SU-DHL-6 (cell line): ENCODE results near the gene TIE1.

ENCODE experiments used
- H2AFZ ChIP-seq: fragments of 200-600 bp; sonication (generic); 2 replicates; pipeline ENCODE4 v1.6.1; 2014; ENCODE audit warnings: low read depth, mild to moderate bottlenecking, moderate library complexity, mixed read lengths, antibody characterized with exemption, low read length; ENCODE audit not compliant: severe bottlenecking
- H3F3A ChIP-seq: fragments of 200-600 bp; shearing (Covaris generic); 2 replicates; pipeline ENCODE4 v1.6.0; 2016; ENCODE audit warnings: antibody characterized with exemption, mild to moderate bottlenecking; ENCODE audit not compliant: insufficient read depth
- H3K27ac ChIP-seq: fragments of 200-600 bp; sonication (generic); 2 replicates; pipeline ENCODE4 v1.5.1; 2016; ENCODE audit warnings: low read depth, mild to moderate bottlenecking, low read length, moderate library complexity, mixed read lengths
- H3K27me3 ChIP-seq: fragments of 200-600 bp; sonication (generic), shearing (Covaris generic); 2 replicates; pipeline ENCODE4 v1.6.0; 2014; ENCODE audit warnings: mild to moderate bottlenecking, low read length
- H3K36me3 ChIP-seq: fragments of 200-600 bp; sonication (generic); 2 replicates; pipeline ENCODE4 v1.6.1; 2014; ENCODE audit warnings: mild to moderate bottlenecking, low read length, mixed read lengths
- H3K4me2 ChIP-seq: fragments of 300-600, 200-600 bp; shearing (Covaris generic), sonication (generic); 2 replicates; pipeline ENCODE4 v1.6.0; 2014; ENCODE audit warnings: low read length, low read depth, mild to moderate bottlenecking; ENCODE audit not compliant: poor library complexity, severe bottlenecking
- H3K4me3 ChIP-seq: fragments of 200-600 bp; sonication (generic); 2 replicates; pipeline ENCODE4 v1.5.1; 2014; ENCODE audit warnings: antibody characterized with exemption, low read length, mild to moderate bottlenecking, mixed read lengths; ENCODE audit not compliant: insufficient read depth, poor library complexity, severe bottlenecking
- H3K79me2 ChIP-seq: fragments of 200-600 bp; sonication (generic); 2 replicates; pipeline ENCODE4 v1.6.1; 2014; ENCODE audit warnings: mild to moderate bottlenecking, low read length, moderate library complexity; ENCODE audit not compliant: insufficient read depth
- H3K9ac ChIP-seq: fragments of 200-600 bp; sonication (generic); 2 replicates; pipeline ENCODE4 v1.7.0; 2014; ENCODE audit warnings: mild to moderate bottlenecking, low read length
- H3K9me2 ChIP-seq: fragments of 200-600 bp; sonication (generic); replicated peaks from 2 replicates; pipeline ENCODE4 v1.6.1; 2014; ENCODE audit warnings: low read length; ENCODE audit not compliant: insufficient read depth
- H3K9me3 ChIP-seq: fragments of 200-600 bp; sonication (generic); 2 replicates; pipeline ENCODE4 v1.6.1; 2014; ENCODE audit warnings: low read length, mixed read lengths; ENCODE audit not compliant: insufficient read depth
- H4K20me1 ChIP-seq: fragments of 200-600 bp; sonication (generic); 2 replicates; pipeline ENCODE4 v1.6.1; 2014; ENCODE audit warnings: low read depth, mild to moderate bottlenecking, antibody characterized with exemption, low read length, moderate library complexity, mixed read lengths
- EZH2phosphoT487 ChIP-seq: fragments of 200-600 bp; sonication (generic), shearing (Covaris generic); conservative IDR thresholded peaks from 2 replicates; pipeline ENCODE4 v1.6.1; 2018; ENCODE audit warnings: mild to moderate bottlenecking, antibody characterized with exemption, low read length, moderate library complexity, mixed read lengths
- TF ChIP-seq, protein P1 (sequence below): fragments of 200-600 bp; sonication (generic); IDR thresholded peaks from one replicate; pipeline ENCODE4 v1.5.1; 2017; ENCODE audit warnings: antibody characterized with exemption, mild to moderate bottlenecking, low read length, moderate library complexity; ENCODE audit not compliant: insufficient read depth, poor library complexity, severe bottlenecking

TIE1 gene

GRCh38 chr1:43306688-43307457 is 6.1 kb downstream of the TIE1 start:
- no peaks in the 10 kb centered on the region for H3K9me3 ChIP-seq
- H3K9ac ChIP-seq, result no peak overlapping the region
- H3K27me3 ChIP-seq, result no peaks in the 10 kb centered on the region
- H3K4me2 ChIP-seq, result no peak overlapping the region
- H3K9me2 ChIP-seq, result no peaks in the 10 kb centered on the region
- H3K36me3 ChIP-seq, result no peaks in the 10 kb centered on the region
- TF ChIP-seq, protein P1, sequence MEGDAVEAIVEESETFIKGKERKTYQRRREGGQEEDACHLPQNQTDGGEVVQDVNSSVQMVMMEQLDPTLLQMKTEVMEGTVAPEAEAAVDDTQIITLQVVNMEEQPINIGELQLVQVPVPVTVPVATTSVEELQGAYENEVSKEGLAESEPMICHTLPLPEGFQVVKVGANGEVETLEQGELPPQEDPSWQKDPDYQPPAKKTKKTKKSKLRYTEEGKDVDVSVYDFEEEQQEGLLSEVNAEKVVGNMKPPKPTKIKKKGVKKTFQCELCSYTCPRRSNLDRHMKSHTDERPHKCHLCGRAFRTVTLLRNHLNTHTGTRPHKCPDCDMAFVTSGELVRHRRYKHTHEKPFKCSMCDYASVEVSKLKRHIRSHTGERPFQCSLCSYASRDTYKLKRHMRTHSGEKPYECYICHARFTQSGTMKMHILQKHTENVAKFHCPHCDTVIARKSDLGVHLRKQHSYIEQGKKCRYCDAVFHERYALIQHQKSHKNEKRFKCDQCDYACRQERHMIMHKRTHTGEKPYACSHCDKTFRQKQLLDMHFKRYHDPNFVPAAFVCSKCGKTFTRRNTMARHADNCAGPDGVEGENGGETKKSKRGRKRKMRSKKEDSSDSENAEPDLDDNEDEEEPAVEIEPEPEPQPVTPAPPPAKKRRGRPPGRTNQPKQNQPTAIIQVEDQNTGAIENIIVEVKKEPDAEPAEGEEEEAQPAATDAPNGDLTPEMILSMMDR, result no peak
- no peak for TF ChIP-seq EZH2phosphoT487
- no peaks in the 10 kb centered on the region for H3F3A ChIP-seq
- no peak overlapping the region for H3K4me3 ChIP-seq
- H3K27ac ChIP-seq, result no peak overlapping the region
- no peak overlapping the region for H2AFZ ChIP-seq
- no peaks in the 10 kb centered on the region for H4K20me1 ChIP-seq
- no peaks in the 10 kb centered on the region for H3K79me2 ChIP-seq

DNA sequence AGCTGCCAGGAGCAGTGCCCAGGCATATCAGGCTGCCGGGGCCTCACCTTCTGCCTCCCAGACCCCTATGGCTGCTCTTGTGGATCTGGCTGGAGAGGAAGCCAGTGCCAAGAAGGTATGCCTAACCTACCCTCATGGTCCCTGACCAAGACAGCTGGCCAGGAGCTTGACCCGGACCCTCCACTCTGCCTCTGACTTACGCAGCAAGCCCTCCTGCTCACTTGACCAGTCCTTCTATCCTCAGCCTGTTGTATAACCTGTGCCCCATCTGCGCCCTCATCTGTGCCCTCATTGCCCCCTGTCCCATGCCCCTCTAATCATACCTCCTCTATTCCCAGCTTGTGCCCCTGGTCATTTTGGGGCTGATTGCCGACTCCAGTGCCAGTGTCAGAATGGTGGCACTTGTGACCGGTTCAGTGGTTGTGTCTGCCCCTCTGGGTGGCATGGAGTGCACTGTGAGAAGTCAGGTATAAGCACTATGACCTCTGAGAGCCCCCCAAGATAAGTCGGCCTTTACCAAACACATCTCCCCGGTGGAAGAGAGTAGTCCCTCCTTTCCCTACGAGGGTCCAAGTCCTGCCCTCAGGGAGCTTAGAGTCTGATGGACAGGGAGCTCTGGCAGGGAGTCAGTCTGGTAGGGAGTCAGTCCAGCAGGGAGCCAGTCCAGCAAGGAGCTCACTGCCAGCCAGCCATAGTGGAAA is 6.8 kb downstream of the TIE1 start:
- H3K9ac ChIP-seq, result no peak overlapping the region
- TF ChIP-seq EZH2phosphoT487, result no peak
- TF ChIP-seq, protein P1, result no peak
- H3K27me3 ChIP-seq, result no peaks in the 10 kb centered on the region
- H4K20me1 ChIP-seq, result no peaks in the 10 kb centered on the region
- no peak overlapping the region for H3K27ac ChIP-seq
- no peak overlapping the region for H2AFZ ChIP-seq
- H3K36me3 ChIP-seq, result no peaks in the 10 kb centered on the region
- H3K9me3 ChIP-seq, result no peaks in the 10 kb centered on the region
- no peaks in the 10 kb centered on the region for H3K9me2 ChIP-seq
- H3F3A ChIP-seq, result no peaks in the 10 kb centered on the region
- no peak overlapping the region for H3K4me2 ChIP-seq
- no peak overlapping the region for H3K4me3 ChIP-seq
- no peaks in the 10 kb centered on the region for H3K79me2 ChIP-seq

- Histone ChIP-seq H4K20me1 (no peaks in the 10 kb centered on the region), H3F3A (no peaks in the 10 kb centered on the region), H2AFZ (no peak overlapping the region), H3K9ac (no peak overlapping the region), H3K9me2 (no peaks in the 10 kb centered on the region), H3K9me3 (no peaks in the 10 kb centered on the region), H3K4me3 (no peak overlapping the region), H3K4me2 (no peak overlapping the region), H3K36me3 (no peaks in the 10 kb centered on the region), H3K27ac (no peak overlapping the region), H3K27me3 (no peaks in the 10 kb centered on the region), H3K79me2 (no peaks in the 10 kb centered on the region)
- TF ChIP-seq EZH2phosphoT487, result no peak
- TF ChIP-seq, protein P1, result no peak
Measured at GRCh38 chr1:43308635-43309404, 8.0 kb downstream of the TIE1 start.
